Measurements from ENCODE around the gene CAV2.

CAV2 gene

DNA sequence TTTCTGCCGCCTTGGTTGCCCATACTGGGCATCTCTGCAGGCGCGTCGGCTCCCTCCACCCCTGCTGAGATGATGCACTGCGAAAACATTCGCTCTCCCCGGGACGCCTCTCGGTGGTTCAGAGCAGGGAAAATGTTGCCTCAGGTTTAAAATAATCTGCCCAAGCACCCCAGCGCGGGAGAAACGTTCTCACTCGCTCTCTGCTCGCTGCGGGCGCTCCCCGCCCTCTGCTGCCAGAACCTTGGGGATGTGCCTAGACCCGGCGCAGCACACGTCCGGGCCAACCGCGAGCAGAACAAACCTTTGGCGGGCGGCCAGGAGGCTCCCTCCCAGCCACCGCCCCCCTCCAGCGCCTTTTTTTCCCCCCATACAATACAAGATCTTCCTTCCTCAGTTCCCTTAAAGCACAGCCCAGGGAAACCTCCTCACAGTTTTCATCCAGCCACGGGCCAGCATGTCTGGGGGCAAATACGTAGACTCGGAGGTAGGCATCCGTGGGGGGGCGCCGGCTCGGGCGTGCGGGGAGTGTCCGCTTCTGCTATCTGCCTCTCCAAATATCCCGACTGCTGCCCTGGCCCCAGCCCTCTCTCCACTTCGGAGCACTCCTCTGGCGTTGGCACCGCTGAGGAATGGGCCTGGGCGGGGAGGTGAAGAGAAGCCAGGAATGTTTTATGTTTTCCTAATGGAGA lies 25.2 kb downstream of the CAV2 start, which contains the start of gene CAV1:
CAV1 (plus strand) TSS at position 428 of the 689 bp plus-strand sequence; CDS start at position 455, 27 bp downstream.
- DNase-seq (ENCODE audit: low read depth in 2 of 2) = peak in 1 of 2 donors; percentile 9

DNA sequence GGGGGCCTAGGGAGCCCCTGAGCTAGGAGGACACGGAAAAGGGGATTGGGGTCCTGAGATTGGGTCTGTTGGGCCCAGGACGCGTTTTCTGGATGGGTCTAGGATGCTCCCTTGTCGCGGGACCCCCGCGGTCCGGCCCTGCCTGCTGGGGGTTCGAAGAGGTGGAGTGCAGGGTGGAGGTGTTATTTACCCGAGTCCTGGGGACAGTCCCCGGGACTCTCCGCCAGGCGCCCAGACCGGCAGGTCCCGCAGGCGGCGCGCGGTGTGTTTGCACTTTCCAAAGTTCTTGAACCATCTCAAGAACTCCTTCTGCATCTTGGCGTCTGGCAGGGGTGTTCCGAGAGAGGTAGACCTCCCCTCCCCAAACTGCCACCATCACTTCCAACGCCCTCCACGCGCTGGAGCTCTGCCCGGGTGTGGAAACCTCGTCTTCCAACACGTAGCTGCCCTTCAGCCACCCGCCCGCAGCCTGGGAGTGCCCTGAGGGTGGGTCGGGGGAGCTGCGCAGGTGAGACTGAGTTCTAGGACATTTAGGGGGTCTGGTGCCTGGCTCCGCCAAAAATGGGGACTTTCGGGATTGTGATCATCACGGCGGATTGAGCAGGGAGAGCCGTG lies 25.9 kb downstream of the CAV2 start:
- DNase-seq (ENCODE audit: low read depth in 2 of 2) = no peak

DNA sequence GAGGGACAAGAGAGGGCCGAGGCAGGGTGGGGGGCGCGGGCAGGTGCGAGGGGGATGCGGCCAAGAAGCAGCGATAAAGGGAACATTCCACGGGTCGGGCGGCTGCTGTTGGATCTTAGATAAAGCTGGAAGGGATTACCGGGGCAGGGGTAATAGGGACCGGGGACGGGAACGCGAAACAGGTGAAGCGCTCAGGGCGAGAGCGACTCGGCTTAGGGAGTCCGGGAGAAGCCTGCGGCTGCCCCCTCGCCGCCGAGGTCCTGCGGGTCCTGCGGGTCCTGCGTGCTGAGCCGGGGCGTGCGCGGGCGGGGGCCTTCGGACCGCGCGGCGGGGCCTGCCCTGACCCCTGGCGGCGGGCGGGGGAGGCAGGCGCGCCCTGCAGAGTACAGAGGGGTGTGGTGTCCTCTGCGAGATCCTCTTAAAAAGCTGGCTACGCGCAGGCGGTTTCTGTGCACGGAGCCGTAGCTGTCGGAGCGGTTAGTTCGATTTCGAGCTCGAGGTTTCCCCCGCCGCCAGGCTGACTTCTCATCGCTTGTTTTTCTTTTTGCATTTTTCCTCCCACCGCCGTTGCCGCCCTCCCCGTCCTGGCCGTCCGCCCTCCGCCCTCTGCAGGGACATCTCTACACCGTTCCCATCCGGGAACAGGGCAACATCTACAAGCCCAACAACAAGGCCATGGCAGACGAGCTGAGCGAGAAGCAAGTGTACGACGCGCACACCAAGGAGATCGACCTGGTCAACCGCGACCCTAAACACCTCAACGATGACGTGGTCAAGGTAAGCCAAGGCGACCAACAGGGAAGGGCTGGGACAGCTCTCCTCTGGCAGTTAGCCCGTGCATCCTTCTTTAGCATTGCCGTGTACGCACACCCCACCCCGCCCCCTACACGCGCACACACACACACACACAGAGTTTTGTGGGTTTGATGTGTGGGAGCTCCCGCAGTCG lies 26.6 kb downstream of the CAV2 start:
- peak in 1 of 2 donors; percentile 24 for DNase-seq (ENCODE audit: low read depth in 2 of 2)

DNA sequence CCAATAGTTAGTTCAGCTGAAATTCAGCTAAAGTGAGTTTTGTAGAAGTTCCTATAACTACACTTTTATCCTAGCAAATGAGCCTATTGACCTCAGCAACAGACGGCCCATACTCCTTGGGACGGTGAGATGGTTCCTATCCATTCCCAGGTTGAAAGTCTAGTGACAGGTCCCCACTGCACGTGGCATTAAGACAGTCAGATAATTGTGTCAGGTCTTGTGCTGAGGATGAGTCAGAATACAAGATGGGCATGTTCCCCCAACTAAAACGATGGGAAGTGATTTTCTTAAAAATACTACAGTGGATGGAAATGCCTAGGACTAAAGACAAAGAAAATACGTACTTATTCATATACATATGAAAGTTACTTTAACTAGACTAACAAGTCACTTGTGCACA lies 27.4 kb downstream of the CAV2 start:
- DNase-seq (ENCODE audit: low read depth in 2 of 2) = no peak

DNA sequence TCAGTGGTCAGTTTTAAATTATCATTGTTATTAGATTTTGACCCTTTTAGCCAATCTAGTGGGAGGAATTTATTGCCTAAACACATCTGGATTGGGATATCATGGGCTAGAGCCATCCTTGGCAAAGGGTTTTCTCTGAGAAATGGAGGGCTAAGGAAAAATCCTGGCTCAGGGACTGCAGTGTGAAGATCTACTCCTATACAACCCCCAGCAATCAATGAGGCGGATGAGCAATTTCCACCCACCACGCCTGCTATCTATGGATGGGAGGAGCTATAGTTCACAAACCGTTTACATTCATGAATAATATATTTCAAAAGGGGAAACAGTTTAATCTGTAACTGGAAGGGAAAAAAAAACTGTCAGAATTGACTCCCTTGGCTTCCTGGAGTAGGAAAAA lies 28.0 kb downstream of the CAV2 start:
- DNase-seq (ENCODE audit: low read depth in 2 of 2) = no peak

DNA sequence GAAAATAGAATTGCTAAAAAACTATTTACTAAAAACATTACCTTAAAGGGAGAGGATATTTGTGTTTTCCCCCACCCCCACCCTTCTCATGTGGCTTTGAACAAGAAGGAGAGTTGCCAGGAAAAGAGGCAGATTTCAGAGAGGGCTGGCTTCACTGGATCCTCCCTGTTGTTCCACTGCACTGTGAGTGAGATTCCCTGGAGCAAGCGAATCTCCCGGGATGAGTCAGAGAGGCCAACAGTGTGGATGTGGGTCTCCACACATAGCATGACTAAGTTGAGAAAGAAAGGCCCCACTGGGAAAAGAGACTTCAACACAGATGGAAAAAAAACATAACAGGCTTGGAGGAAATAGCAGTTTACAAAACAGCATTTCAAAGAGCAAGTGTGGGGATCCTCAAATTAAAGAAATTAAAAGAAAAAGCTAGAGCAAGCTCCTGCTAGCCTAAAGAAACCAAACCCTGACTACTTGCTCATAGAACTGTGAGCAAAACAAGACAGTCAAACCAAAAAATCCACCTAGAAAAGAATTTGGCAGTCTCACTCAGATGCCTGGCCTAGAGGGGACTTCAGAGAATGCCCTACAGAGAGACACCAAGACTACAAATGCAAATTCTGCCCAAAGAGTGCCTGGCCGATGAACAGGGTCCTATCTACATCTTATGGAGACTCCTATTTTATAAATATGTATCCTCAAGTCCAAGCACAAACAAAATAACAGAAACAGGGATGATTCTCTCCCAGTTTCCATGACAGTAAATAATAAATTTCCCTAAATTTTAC lies 28.7 kb downstream of the CAV2 start:
- no peak for DNase-seq (ENCODE audit: low read depth in 2 of 2)

DNA sequence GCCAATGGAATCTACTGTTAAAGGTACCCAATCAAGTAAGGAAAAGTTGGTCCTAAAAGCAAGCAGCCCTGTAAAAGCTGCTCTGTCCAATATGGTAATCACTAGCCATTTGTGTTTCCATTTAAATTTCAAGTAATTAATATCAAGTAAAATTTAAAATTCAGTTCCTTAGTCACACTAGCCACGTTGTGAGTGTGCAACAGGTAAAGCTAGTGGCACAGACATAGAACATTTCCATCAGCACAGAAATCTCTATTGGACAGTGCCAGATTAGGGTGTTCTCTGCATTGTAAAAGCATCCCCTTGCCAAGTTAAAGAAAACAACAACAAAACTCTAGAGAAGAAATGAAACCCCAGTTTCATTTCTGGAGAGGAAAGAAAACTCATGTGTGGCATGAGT lies 29.7 kb downstream of the CAV2 start:
- DNase-seq (ENCODE audit: low read depth in 2 of 2) = no peak

DNA sequence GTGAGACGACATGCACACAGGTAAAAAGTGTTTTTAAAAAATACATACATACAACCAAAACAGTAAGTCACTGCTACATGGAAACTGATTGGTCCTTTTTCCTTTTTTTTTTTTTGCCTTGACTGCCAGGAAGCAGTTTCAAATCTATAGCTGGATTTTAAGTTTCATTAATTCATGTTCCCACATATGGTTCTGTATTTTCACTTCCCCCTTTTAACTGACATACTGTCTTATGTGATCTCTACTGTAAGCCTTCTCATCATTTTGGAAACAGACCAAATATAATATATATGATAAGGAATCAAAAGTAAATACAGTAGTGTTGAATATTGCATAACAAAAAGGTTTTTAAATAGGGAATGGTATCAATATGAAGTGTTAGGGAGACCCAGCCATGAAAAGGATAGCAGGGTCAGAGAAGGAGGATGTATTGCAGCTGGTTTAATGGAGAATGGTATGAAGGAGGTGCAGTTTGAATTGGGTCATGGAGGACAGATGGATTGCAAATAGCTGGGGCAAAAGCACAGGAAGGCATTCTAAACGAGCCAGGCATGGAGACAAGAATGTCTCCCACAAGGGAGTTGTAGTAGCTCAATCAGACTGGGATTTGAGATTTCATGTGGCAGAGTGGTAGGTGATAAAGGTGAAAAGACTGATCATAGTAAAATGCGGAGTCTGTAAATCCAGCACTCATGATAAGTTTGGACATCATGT lies 30.7 kb downstream of the CAV2 start:
- DNase-seq (ENCODE audit: low read depth in 2 of 2) = no peak

DNA sequence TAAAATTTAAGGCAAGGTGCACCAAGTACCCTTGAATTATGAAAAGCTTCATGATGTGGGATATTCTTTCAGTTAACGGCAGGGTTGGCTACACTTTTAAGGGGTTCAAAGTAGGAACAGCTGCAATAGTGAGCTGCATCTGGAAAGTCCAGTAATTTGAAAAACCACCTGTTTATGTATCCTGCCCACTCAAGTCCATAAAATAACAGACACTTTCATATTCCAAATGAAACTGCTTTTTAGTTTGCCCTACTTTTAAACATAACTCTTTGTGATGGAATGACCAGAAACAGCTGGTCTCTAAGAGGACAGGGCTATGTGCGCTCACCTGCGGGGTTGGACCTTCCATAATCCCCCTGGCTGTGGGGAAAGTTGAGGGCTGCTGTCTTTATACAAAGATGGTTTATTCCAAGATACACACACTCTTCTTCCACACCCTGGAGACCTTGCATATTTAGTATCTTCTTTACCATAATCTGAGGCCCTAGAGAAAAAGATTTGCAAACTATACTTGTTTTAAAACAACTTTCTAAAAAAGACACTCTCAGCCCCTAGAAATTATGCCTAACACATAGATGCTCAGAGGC lies 32.7 kb downstream of the CAV2 start:
- DNase-seq (ENCODE audit: low read depth in 2 of 2) = no peak

DNA sequence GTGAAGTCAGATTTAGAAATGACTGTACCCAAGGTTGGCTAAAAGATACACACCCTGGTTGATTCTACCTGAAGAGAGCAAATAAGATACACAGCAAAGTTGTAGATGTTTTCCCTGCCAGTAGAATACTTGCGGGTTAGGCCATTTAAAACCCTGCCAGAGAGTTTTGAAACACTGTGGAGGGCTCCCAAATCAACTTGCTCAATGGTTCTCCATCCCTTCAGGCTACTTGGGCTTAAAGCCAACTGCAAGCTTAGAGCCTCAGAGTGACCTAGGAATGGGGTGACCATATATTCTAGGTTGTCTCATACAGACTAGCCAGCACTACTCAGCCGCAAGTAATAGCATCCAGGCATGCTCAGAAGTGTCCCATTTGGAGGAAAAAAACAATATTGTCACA lies 35.3 kb downstream of the CAV2 start:
- DNase-seq (ENCODE audit: low read depth in 2 of 2) = no peak

DNA sequence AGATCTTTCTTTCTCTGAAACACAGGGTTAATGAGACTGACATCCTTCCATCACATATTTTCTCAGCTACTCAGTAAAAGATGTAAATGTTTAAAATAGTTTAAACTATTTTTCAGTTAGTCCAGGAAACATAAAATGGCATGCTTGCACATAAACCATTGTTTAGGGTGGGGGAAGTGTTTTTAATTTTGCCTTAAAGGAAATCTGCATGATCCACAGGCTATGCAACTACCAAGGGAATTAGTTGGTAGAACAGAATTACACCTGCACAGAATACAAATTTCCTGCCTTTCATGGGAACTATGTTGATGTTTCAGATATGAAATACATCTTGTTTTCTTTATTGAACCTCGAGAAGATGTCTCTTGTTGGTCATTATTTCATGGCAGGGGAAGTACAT lies 35.9 kb downstream of the CAV2 start:
- DNase-seq (ENCODE audit: low read depth in 2 of 2) = no peak

DNA sequence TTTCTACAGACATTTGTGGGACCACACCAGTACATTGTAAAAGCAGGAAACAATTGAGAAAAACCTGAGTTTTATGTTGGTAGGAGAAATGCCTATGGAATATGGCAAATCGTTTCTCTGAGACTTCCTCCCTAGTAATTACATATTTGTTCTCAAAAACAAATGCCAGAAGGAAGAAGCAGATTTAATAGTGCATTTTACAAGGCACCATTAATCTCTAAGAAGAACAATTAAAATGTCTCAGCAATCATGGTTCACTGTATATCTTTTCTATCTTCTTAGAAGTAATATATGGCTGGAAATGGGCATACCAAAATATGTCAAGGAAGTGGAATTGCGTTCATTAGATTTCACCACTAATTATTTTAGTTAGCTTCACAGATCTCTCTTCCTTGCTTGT lies 38.6 kb downstream of the CAV2 start:
- no peak for DNase-seq (ENCODE audit: low read depth in 2 of 2)

DNA sequence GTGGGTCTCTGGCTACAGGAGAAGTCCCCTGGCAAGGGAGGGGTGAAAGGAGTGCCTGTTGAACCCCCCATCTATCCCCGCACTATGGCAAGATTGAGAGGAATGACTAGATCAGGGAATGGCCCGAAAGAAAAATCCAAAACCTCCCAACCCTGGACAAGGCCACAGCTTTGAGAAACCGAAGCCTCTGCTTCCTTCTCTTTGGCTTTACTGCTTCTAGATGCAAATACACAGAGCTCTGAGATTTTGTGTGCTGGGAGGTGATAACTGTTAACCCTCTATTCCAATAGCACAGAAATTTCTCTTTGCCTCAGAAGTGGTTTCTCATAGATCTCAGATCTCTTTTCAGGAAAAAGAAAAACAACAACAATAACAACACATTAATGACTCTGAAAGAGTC lies 40.3 kb downstream of the CAV2 start:
- no peak for DNase-seq (ENCODE audit: low read depth in 2 of 2)

DNA sequence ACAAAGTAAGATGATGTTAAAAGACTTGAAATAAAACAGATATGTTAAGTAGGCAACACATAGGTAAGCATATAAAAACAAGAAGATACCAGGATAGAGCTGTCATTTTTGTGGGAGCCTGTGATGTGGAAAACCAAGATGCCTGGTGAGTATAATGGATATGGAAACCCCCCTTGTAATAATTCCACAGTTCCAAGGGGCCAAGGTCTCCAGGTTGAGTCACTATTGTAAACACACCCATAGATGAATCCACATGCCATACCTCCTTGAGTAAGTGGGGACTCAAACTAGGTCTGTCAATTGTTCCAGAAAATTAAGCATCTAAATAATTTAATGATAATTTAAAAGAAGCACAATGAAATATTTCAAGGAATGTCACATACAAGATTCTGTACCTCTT lies 41.2 kb downstream of the CAV2 start:
- no peak for DNase-seq (ENCODE audit: low read depth in 2 of 2)

DNA sequence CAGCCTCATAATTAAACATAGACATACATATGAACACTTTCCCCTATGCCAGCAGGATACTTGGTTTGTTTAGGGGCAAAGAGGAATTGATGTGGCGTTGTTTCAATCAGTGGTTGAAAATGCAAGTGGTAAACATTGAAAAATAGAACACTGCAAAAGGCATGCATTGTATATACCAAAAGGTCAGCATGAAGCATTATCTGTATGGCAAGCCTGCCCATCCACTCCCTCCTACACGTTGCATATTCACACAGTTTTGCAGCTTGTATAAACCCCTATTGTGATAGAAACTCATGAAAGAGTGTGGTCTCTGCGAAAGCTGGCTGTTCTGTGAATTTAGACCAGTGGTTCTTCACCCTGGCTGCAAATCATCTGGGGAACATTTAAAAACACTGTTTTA lies 42.4 kb downstream of the CAV2 start:
- DNase-seq (ENCODE audit: low read depth in 2 of 2) = no peak

DNA sequence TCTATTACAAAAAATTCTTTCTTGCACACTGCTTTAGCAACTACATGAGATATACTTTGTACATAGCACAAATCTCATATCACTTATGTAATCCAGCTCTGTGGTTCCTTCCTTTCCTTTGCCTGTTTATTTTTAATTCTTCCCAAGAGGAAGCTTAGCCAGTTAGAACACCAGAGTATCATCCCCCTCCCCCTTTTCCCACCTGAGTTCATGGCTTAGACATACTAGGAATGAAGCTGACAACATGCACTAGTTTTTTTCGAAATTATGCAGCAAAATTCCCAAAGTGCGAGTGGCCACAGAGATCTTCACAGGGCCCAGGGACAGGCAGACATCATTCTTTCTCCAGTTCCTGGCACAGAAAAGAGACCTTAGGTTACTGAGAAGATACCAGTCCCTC lies 43.1 kb downstream of the CAV2 start:
- no peak for DNase-seq (ENCODE audit: low read depth in 2 of 2)

DNA sequence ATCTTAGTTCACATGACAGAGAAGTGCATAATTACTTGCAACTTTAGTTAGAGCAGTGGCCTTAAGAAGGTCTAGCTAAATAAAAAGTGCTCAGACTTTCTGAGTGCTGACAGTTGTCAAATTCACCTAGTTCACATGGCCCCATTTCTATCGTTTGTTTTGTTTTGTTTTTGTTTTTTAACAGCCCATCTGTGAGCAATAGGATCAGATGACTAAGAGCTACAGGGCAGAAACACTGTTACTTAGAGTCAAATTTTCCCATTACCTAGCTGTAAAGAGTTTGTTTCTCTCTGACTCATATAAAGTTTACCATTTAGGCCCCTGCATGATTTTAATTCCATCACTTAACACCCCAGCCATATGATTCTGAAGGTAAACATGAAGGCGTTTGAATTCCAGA lies 44.1 kb downstream of the CAV2 start:
- no peak for DNase-seq (ENCODE audit: low read depth in 2 of 2)

DNA sequence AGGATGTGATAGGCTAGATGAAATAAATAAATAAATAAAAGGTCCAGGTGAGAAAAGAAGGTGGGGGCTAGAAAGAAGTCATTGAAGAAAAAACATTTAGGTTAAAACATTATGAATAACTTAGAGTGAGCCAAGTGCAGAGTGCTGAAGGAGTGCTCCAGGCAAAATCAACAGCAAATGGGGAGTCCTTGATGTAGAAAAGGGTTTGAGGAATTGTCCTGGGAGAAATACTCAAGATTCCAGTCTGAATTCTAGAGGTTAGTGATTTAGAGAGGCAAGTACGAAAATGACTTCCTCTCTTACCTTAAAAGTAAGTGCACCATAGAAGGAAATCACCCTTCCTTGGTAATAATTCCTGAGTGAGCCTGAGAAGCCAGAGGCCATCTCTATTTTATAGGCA lies 44.9 kb downstream of the CAV2 start:
- no peak for DNase-seq (ENCODE audit: low read depth in 2 of 2)

DNA sequence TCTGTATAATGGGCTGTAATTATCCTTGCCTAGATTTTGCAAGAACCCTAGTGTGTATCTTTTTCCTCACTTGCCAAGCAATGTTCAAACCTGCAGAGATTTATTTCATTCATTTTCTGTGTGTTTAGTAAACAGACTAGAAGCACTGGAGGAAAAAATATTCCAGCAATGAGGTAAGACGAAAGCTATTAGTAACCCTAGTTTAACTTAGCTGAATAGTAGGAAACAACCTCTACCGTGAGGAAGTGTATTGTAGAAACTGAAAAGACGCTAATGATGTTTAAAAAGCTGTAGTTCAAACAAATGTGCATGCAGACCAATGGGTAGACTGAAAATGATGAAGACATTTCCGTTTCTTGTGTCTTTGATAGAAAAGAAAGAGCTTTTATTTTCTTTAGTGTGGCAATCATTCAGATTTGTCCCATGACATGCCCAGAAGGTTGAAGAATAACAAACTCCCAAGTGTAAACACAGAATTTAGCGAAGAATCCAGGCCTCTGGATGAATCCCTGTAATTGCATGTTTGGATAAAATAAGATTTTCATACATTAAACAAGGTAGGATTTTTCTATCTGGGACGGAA lies 46.0 kb downstream of the CAV2 start:
- DNase-seq (ENCODE audit: low read depth in 2 of 2) = no peak

DNA sequence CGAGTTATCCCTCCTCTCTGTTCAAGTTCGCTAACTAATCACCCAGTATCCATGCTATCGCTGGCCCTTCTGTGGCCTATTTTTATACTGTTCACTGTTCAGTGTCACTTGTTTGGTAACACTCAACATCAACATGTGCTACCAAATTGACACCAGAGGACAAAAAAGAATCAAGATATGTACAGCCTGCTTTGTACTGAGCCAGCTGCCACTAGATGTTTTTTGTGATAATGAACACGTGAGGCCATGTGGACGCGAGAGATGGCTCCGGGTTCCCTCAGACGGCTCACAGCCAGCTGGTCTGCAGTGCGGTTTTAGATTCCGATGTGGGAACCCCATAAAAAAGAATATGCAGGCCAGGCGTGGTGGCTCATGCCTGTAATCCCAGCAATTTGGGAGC lies 46.5 kb downstream of the CAV2 start:
- no peak for DNase-seq (ENCODE audit: low read depth in 2 of 2)
